Keratinocyte (primary cell): Measurements from ENCODE around the gene ADCY7.

Source experiments
- CTCF ChIP-seq, 3 experiments: IDR thresholded peaks in 1 of 3; conservative IDR thresholded peaks in 1 of 3; optimal IDR thresholded peaks in 1 of 3; 2 replicates in 2 of 3; 3 replicates in 1 of 3; pipeline versions ENCODE3 to v1.5.1; 2011; ENCODE audit warnings: low read length in 3 of 3, mild to moderate bottlenecking in 3 of 3, moderate library complexity in 2 of 3, control low read depth in 1 of 3, inconsistent platforms in 1 of 3; ENCODE audit not compliant: insufficient read depth in 2 of 3; ENCODE audit errors: extremely low read depth in 1 of 3
- EZH2 ChIP-seq: IDR thresholded peaks from one replicate; pipeline ENCODE4 v1.6.1; 2012; ENCODE audit warnings: inconsistent platforms, mild to moderate bottlenecking, low read length, moderate library complexity

- TF ChIP-seq CTCF (optimal IDR thresholded peaks at IDR 0.05 in 1 of 3, IDR thresholded peaks at IDR 0.05 in 1 of 3, conservative IDR thresholded peaks at IDR 0.05 in 1 of 3; ENCODE audit: extremely low read depth in 1 of 3, insufficient read depth in 2 of 3, low read length in 3 of 3) (no peak), EZH2 (no peak)
Observed at GRCh38 chr16:50269061-50269705, 2.8 kb downstream of the ADCY7 start.
